Measurements from ENCODE around the gene RPP25L. TPM values are rescaled to one million over a fixed set of nuclear protein-coding genes. Genes with fewer than 3 reads are reported as not detected.
A peak's percentile ranks its signal among the peaks of the same experiment; 100 is the strongest.

The RPP25L gene
- total RNA-seq, 1 experiment from 2014 or later = 25.0 TPM

DNA sequence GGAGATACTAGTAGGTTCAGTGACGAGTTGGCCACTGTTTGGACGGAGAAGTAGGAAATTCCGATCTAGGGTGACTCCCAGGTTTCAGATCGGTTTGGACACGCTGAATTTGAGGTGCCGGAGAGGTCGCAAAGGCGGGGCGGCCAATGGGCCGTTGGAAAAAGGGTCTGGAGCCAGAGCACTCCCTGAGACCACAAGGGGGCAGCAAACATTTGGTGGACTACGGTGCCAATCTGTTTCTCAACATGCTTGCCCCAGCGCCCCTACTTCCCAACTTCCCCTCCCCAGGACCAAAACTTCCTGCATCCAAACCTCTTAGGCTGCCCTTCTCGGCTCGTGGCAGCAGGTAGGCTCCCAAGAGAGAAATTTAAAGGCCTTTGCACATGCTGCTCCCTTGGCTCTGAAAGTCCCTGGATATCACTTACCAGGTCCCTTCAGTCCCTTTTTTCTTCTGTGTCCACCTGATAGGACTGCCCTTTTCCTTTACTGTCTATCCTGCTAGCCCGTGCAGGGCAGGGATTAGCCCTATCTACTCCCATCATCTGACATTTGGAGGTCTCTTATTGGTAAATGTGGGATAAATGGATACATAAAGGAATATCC, 992 bp upstream of the RPP25L start:
- H3K36me3 ChIP-seq (ENCODE audit: low read depth, low read length) = no peaks in the 10 kb centered on the region
- H3K9ac ChIP-seq (ENCODE audit: low read length) = peak overlapping the region; percentile 97
- DNase-seq = peak; percentile 74
- H3K27me3 ChIP-seq (ENCODE audit: low read length) = no peaks in the 10 kb centered on the region
- peak overlapping the region; percentile 87 for H3K4me3 ChIP-seq (ENCODE audit: low read length)
- H3K27ac ChIP-seq (ENCODE audit: low read length) = no peak overlapping the region
- POLR2A ChIA-PET (ENCODE audit: unreplicated experiment) = no interaction called here
- peak; percentile 70 for ATAC-seq
- intact Hi-C loops (cut with micrococcal nuclease) = loop anchor here (1.0 kb wide), 2 partner anchors 7 to 21 kb away; partner anchors contain the start of gene DCTN3
- peak overlapping the region; percentile 88 for H2AFZ ChIP-seq (ENCODE audit: low read length)
- H3K9me2 ChIP-seq (replicated peaks; ENCODE audit: low read length) = no peaks in the 10 kb centered on the region
- CTCF ChIA-PET = interaction anchor here (0.7 kb wide), 1 partner anchor 16 kb away, joined by 4 read pairs; the partner anchor contains the start of gene ARID3C
- H3K79me2 ChIP-seq (ENCODE audit: low read length) = peaks cover 18% of the 10 kb centered on the region
- H4K20me1 ChIP-seq (ENCODE audit: low read length) = no peaks in the 10 kb centered on the region
- BruUV-seq (replicated peaks) = no TSS peak
- peak overlapping the region; percentile 96 for H3K4me2 ChIP-seq (ENCODE audit: low read length)
- peaks cover 15% of the 10 kb centered on the region; the same call in 1 of the 2 replicates for H3K4me1 ChIP-seq (ENCODE audit: insufficient read depth, low read length)
- no peak for TF ChIP-seq EZH2phosphoT487 (IDR thresholded peaks at IDR 0.05; ENCODE audit: borderline replicate concordance, low read length)
- no peak for TF ChIP-seq EZH2 (IDR thresholded peaks at IDR 0.05; ENCODE audit: low read length, unreplicated experiment)
- TF ChIP-seq, protein P1, sequence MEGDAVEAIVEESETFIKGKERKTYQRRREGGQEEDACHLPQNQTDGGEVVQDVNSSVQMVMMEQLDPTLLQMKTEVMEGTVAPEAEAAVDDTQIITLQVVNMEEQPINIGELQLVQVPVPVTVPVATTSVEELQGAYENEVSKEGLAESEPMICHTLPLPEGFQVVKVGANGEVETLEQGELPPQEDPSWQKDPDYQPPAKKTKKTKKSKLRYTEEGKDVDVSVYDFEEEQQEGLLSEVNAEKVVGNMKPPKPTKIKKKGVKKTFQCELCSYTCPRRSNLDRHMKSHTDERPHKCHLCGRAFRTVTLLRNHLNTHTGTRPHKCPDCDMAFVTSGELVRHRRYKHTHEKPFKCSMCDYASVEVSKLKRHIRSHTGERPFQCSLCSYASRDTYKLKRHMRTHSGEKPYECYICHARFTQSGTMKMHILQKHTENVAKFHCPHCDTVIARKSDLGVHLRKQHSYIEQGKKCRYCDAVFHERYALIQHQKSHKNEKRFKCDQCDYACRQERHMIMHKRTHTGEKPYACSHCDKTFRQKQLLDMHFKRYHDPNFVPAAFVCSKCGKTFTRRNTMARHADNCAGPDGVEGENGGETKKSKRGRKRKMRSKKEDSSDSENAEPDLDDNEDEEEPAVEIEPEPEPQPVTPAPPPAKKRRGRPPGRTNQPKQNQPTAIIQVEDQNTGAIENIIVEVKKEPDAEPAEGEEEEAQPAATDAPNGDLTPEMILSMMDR (conservative IDR thresholded peaks at IDR 0.05; ENCODE audit: low read depth, low read length) = peak; percentile 71
- H3K9me3 ChIP-seq (ENCODE audit: low read length) = no peaks in the 10 kb centered on the region
- H3F3A ChIP-seq (ENCODE audit: low read length, unreplicated experiment) = no peaks in the 10 kb centered on the region

- TF ChIP-seq EZH2 (IDR thresholded peaks at IDR 0.05; ENCODE audit: low read length, unreplicated experiment) (no peak), EZH2phosphoT487 (IDR thresholded peaks at IDR 0.05; ENCODE audit: borderline replicate concordance, low read length) (no peak)
- TF ChIP-seq, protein P1 (conservative IDR thresholded peaks at IDR 0.05; ENCODE audit: low read depth, low read length) = no peak
- BruUV-seq (replicated peaks) = TSS peak; percentile 71
- CTCF ChIA-PET = no interaction called here
- POLR2A ChIA-PET (ENCODE audit: unreplicated experiment) = no interaction called here
- Histone ChIP-seq H3F3A (ENCODE audit: low read length, unreplicated experiment) (no peaks in the 10 kb centered on the region), H3K4me3 (ENCODE audit: low read length) (peak overlapping the region; percentile 87), H3K27me3 (ENCODE audit: low read length) (no peaks in the 10 kb centered on the region), H3K4me1 (ENCODE audit: insufficient read depth, low read length) (peaks cover 15% of the 10 kb centered on the region; the same call in 1 of the 2 replicates), H3K9ac (ENCODE audit: low read length) (peak overlapping the region; percentile 97), H3K9me2 (replicated peaks; ENCODE audit: low read length) (no peaks in the 10 kb centered on the region), H2AFZ (ENCODE audit: low read length) (peak overlapping the region; percentile 88), H3K27ac (ENCODE audit: low read length) (peak overlapping the region; percentile 32; the same call in 1 of the 2 replicates), H3K9me3 (ENCODE audit: low read length) (no peaks in the 10 kb centered on the region), H3K79me2 (ENCODE audit: low read length) (peaks cover 18% of the 10 kb centered on the region), H3K4me2 (ENCODE audit: low read length) (peak overlapping the region; percentile 96), H3K36me3 (ENCODE audit: low read depth, low read length) (no peaks in the 10 kb centered on the region), H4K20me1 (ENCODE audit: low read length) (no peaks in the 10 kb centered on the region)
- peak; percentile 4; the same call in 1 of the 2 replicates for ATAC-seq
- DNase-seq = no peak
- intact Hi-C loops (cut with micrococcal nuclease) = no loop called here
These were observed 566 bp downstream of the RPP25L start for GRCh38 chr9:34611251-34611810.
